ENCODE results near the gene MAPKAPK5.

Gene MAPKAPK5

DNA sequence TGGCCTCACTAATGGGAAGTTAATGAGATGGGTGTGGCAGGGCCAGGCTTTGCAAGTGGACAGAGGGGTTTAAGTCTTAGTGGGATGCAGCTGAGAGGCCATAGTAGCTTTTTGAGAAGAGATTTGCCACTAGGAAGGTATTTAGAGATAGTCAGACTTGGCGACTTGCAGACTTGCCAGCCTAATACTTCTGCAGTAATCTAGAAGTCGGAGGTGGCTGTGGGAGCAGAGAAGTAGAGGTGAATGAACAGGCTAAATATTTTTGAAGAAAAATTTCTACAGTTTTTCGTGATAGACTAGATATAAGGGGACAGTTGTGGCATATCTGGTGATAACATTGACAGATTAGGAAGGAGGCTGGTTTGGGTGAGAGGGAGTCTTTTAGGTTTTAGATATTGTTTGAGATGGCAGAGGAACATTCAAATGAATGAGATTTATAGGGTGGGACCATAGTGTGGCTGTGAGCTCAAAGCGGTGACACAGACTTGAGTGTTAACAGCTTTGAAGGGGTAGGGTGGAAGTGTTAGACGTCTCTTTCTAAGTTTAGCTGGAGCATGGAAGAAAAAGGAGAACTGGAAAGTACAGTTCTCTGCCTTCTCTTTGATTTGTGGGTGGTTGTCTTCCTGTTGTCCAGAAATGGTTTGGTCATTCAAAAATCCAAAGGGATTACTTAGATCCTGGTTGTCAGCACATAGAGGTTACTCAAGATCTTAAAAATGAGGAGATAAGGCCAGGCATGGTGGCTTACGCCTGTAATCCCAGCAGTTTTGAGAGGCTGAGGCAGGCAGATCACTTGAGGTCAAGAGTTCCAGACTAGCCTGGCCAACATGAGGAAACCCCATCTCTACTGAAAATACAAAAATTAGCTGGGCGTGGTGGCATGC lies 44.9 kb downstream of the MAPKAPK5 start:
- DNase-seq (ENCODE audit: low spot score), result no peak

- DNase-seq (ENCODE audit: low spot score), result no peak
Observed at GRCh38 chr12:111887926-111888745, 46.1 kb downstream of the MAPKAPK5 start.

DNA sequence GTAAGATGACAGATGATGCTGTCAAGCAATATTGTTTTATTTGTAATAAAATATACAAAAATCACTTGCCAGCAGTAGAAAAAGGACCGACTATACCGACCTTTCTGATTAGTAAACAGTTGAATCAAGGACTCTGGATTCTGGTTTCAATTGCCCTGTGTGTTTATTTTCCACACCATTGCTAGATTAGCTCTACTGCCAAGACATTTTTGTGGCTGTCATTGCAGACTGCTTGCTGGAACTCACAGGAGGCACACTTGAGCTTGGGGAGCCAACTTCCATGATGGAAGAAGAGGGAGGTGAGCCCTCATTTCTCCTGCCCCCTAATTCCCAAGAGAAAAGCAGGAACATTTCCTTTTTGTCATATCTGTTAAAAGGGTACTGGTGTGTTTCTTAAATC lies 51.3 kb downstream of the MAPKAPK5 start:
- DNase-seq (ENCODE audit: low spot score), result no peak

DNA sequence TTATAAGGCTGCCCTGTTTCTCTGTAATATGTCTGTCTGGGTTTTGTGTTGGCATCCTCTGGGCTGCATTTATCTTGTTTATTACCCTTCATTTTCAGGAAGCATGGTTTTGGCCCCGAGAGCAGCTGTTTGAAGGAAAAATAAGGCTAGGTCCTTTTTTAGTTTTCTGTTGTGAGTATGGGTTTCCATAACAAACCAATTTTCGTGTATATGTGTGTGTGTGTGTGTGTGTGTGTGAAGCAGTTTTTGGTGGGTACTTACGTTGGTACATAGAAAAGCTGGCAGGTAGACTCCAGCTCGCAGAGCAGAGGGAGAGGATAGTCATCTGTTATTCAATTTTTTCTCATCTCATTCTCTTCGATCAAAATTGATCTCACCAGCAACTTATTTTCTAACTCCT lies 52.5 kb downstream of the MAPKAPK5 start:
- DNase-seq (ENCODE audit: low spot score), result no peak

DNA sequence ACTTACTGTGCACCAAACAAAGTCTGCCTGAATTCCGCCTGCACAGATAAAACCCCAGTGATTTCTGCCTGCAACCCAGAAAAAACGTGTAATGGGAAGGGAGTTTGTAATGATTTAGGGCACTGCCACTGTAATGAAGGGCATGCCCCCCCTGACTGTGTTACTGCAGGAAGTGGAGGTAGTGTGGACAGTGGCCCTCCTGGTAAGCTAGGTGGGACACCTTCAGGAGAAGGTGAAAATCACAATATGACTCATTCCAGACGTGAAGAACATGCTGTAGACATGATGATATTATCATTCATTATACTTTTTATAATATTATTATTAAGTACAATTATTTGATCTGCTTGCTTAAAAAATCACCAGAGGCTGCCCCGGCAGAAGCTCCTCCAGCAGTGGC lies 59.2 kb downstream of the MAPKAPK5 start:
- no peak for DNase-seq (ENCODE audit: low spot score)

- DNase-seq (ENCODE audit: low spot score), result no peak
Observed at GRCh38 chr12:111904446-111904975, 62.5 kb downstream of the MAPKAPK5 start.

- DNase-seq (ENCODE audit: low spot score), result no peak
Observed at GRCh38 chr12:111905502-111905901, 63.5 kb downstream of the MAPKAPK5 start.

GRCh38 chr12:111907740-111908139 lies 65.7 kb downstream of the MAPKAPK5 start:
- DNase-seq (ENCODE audit: low spot score), result no peak

- no peak for DNase-seq (ENCODE audit: low spot score)
Observed at GRCh38 chr12:111925171-111925570, 83.1 kb downstream of the MAPKAPK5 start.

- no peak for DNase-seq (ENCODE audit: low spot score)
Observed at GRCh38 chr12:111926631-111927030, 84.6 kb downstream of the MAPKAPK5 start.

- no peak for DNase-seq (ENCODE audit: low spot score)
Observed at GRCh38 chr12:111927346-111927745, 85.3 kb downstream of the MAPKAPK5 start.

GRCh38 chr12:111932241-111932640 lies 90.2 kb downstream of the MAPKAPK5 start:
- no peak for DNase-seq (ENCODE audit: low spot score)

DNA sequence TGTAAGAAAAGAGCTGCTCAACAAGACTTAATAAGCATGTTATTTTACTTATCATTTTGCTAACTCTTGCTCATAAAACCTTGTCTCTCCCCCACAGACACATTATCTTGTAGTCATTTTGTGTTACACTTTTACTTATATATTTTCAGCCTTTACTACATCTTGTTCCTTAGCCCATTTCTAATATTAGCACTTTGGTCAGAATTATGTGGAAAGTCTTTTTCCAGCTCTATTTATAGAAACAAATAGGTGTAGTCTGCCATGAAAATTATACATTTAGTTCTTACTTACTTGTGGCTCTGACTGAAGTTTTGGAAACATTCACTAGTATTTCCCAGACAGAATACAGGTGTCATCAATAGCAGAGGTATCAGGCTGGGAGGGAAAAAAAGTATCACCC lies 94.8 kb downstream of the MAPKAPK5 start:
- DNase-seq (ENCODE audit: low spot score), result no peak

GRCh38 chr12:111937429-111937828 lies 95.4 kb downstream of the MAPKAPK5 start:
- no peak for DNase-seq (ENCODE audit: low spot score)

DNA sequence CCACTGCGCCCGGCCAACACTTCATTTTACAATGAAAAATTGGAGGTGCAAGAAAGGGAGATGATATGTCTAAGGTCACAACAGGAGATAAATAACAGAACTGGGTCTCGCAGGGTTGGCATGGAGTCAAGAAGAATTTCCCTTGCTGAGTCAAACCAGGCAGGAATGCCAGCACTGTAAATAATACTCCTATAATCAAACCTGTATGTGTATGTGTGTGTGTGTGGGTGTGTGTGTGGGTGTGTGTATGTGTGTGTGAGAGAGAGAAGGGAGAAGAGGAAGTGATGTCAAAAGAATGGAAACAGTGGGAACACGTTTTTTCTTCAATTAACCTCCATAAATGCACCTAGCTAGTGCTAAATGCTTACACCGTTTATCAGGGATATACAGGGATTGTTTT lies 100.5 kb downstream of the MAPKAPK5 start:
- DNase-seq (ENCODE audit: low spot score), result no peak

DNA sequence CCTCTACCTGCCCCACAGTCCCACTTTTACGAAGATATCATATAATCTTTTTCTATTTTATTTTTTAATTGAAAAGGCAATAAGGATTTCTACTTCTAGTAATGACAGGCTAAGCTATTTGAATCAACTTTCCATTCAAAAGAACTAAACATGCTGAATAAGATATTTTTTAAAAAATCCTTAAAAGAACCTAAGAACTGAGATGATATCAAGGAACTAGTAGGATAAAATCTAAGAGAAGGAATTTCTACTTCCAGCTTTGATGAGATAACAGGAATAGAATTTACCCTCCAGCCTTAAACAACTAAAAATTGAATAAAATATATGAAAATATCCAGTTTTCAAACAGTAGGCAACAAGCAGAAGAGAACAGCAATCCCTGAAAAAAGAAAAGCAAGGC lies 101.9 kb downstream of the MAPKAPK5 start:
- DNase-seq (ENCODE audit: low spot score), result no peak

GRCh38 chr12:111950961-111951676 lies 109.1 kb downstream of the MAPKAPK5 start:
- DNase-seq (ENCODE audit: low spot score), result peak; percentile 42
